Activated T-cell treated with anti-CD3 and anti-CD28 coated beads, Interleukin-2, amount 50 U/mL, for 72 hours (primary cell): ENCODE data around the gene RARA. TPM values are rescaled to one million over a fixed set of nuclear protein-coding genes. Genes with fewer than 3 reads are reported as not detected.

Experiments used
- ATAC-seq, 2 donors: fragments of 150-1000 bp; cut with Tn5 transposase; replicated peaks in 1 of 2; 2 replicates each; pipeline ENCODE4 v1.10.0; 2021; ENCODE audit warnings: moderate library complexity in 2 of 2, mild to moderate bottlenecking in 1 of 2
- DNase-seq, 2 donors: peaks; one replicate each; pipeline ENCODE4 v3.0.0; 2021 to 2022; ENCODE audit warnings: mixed read lengths in 1 of 2
- H3K27ac Mint-ChIP-seq: one replicate; pipeline ENCODE4 v1.8.0; 2022; ENCODE audit warnings: mild to moderate bottlenecking, moderate library complexity, mixed read lengths
- H3K27me3 Mint-ChIP-seq: one replicate; pipeline ENCODE4 v1.8.0; 2022; ENCODE audit warnings: low read depth, mixed read lengths
- H3K36me3 Mint-ChIP-seq, 2 donors: one replicate each; pipeline ENCODE4 v1.8.0; 2022; ENCODE audit warnings: mixed read lengths in 2 of 2, mild to moderate bottlenecking in 1 of 2; ENCODE audit not compliant: insufficient read depth in 2 of 2
- H3K4me1 Mint-ChIP-seq: one replicate; pipeline ENCODE4 v1.8.0; 2022; ENCODE audit warnings: low read depth, mixed read lengths
- H3K4me3 Mint-ChIP-seq, 2 donors: one replicate each; pipeline ENCODE4 v1.8.0; 2022; ENCODE audit warnings: mild to moderate bottlenecking in 2 of 2, mixed read lengths in 2 of 2, moderate library complexity in 2 of 2
- H3K9me3 Mint-ChIP-seq, 2 donors: one replicate each; pipeline ENCODE4 v1.8.0; 2022; ENCODE audit warnings: mixed read lengths in 2 of 2
- total RNA-seq, 2 donors: library from RNA; stranded (reverse); gene quantifications; one replicate each; pipeline ENCODE4 v1.2.3, GENCODE V29; 2022

RARA gene
- total RNA-seq, 2 donors from 2014 or later, result 33.4 to 45.2 TPM

GRCh38 chr17:40349477-40349894 lies 40.5 kb downstream of the RARA start:
- Mint-ChIP-seq H3K27me3 (no peaks in the 10 kb centered on the region), H3K4me3 (no peak overlapping the region), H3K36me3 (no peaks in the 10 kb centered on the region), H3K9me3 (no peaks in the 10 kb centered on the region), H3K27ac (peak overlapping the region; percentile 9), H3K4me1 (peaks cover 49% of the 10 kb centered on the region)
- no peak for DNase-seq
- ATAC-seq, result no peak

GRCh38 chr17:40349895-40350688 lies 41.1 kb downstream of the RARA start:
- Mint-ChIP-seq H3K27ac (no peak overlapping the region), H3K9me3 (no peaks in the 10 kb centered on the region), H3K36me3 (no peaks in the 10 kb centered on the region), H3K4me1 (peaks cover 43% of the 10 kb centered on the region), H3K4me3 (no peak overlapping the region), H3K27me3 (no peaks in the 10 kb centered on the region)
- ATAC-seq, result no peak
- DNase-seq, result no peak

DNA sequence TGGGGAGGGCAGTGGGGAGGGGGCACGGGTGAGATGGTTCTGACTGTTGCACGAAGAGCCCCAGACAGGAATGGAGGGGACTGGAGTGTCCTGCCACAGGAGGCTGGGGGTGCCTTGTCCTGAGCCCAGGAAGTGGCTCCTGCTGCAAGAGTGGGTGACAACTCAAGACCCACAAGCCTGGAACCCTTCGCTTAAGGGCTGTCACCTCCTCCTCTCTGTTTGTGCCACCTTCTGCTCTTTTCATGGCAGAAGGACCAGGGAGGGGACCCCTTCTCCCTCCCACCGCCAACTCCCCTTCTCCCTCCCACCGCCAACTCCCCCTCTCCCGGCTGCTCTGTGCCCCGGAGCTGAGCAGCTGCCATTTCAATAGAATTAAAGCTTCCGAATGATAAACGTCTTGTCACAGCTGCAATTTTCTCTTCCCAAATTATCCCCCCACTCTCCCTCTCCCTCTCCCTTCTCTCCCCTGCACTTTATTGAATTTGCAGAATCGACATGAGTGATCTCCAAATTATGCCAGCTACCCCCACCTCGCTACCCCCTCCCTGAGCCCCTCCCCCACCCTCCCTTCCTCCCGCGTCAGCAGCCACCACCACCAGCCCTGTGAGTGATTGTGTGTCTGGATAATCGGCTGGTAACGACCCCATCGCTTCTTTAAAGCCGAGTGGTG lies 41.8 kb downstream of the RARA start:
- Mint-ChIP-seq H3K27me3 (no peaks in the 10 kb centered on the region), H3K36me3 (no peaks in the 10 kb centered on the region), H3K27ac (no peak overlapping the region), H3K4me3 (no peak overlapping the region), H3K9me3 (no peaks in the 10 kb centered on the region), H3K4me1 (peaks cover 35% of the 10 kb centered on the region)
- ATAC-seq (no peak), DNase-seq (no peak)

- Mint-ChIP-seq H3K4me1 (peaks cover 29% of the 10 kb centered on the region), H3K4me3 (no peak overlapping the region), H3K9me3 (no peaks in the 10 kb centered on the region), H3K36me3 (no peaks in the 10 kb centered on the region), H3K27ac (no peak overlapping the region), H3K27me3 (no peaks in the 10 kb centered on the region)
- no peak for DNase-seq
- no peak for ATAC-seq
These were observed 42.6 kb downstream of the RARA start for GRCh38 chr17:40351359-40352236.

DNA sequence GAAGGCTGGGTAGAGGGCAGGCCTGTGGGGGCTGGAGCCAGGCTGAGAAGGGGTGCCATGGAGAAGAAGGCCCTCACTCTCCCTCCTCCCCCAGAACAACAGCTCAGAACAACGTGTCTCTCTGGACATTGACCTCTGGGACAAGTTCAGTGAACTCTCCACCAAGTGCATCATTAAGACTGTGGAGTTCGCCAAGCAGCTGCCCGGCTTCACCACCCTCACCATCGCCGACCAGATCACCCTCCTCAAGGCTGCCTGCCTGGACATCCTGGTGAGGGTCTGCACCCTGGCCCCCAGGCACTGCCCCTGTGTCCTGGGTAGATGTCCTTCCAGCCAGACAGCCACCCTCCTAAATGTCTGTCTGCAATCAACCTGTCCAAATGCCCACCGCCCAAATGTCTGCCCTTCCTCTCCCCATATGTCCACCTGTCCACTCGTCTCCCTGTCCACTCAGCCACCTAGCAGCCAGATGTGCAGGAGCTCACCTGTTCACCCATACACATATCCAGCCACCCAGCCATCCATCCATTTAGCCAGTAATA lies 43.3 kb downstream of the RARA start:
- H3K27me3 Mint-ChIP-seq, result no peaks in the 10 kb centered on the region
- H3K36me3 Mint-ChIP-seq, result no peaks in the 10 kb centered on the region
- peaks cover 23% of the 10 kb centered on the region for H3K4me1 Mint-ChIP-seq
- H3K4me3 Mint-ChIP-seq, result no peak overlapping the region
- DNase-seq, result no peak
- no peak for ATAC-seq
- H3K27ac Mint-ChIP-seq, result peak overlapping the region; percentile 1
- H3K9me3 Mint-ChIP-seq, result no peaks in the 10 kb centered on the region

DNA sequence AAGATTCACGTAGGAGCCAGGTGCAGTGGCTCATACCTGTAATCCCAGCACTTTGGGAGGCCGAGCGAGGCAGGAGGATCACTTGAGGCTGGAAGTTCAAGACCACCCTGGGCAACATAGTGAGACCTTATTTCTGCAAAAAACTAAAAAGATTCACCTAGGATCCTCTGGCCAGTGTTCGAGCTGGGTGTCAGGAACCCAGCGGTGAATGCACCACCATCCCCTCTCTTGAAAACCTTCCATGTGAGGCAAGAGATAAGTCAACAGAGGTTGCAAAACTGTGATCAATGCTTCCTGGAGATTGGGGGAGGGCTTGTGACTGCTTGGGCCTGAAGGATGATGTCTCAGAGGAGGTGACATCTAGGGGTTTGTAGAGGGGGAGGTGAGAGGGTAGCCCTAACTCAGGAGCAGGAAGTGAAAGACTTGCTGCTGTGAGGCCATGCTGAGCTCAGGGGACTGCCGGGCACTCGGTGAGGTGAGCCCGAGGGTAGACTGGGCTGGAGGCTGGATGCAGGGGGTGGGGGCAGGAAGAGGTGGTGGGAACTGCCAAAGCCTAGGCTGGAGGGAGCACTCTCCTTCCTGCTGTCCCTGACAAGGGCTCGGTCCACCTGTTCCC lies 43.9 kb downstream of the RARA start:
- Mint-ChIP-seq H3K27ac (peak overlapping the region; percentile 1), H3K9me3 (no peaks in the 10 kb centered on the region), H3K27me3 (no peaks in the 10 kb centered on the region), H3K4me1 (peaks cover 17% of the 10 kb centered on the region), H3K4me3 (peak overlapping the region in 1 of 2 donors; percentile 21), H3K36me3 (no peaks in the 10 kb centered on the region)
- DNase-seq, result no peak
- ATAC-seq, result peak; percentile 30 to 71

- H3K27ac Mint-ChIP-seq, result no peak overlapping the region
- DNase-seq, result no peak
- no peaks in the 10 kb centered on the region for H3K27me3 Mint-ChIP-seq
- no peaks in the 10 kb centered on the region for H3K36me3 Mint-ChIP-seq
- peak in 1 of 2 donors; percentile 4 for ATAC-seq
- H3K4me1 Mint-ChIP-seq, result peaks cover 26% of the 10 kb centered on the region
- H3K4me3 Mint-ChIP-seq, result no peak overlapping the region
- no peaks in the 10 kb centered on the region for H3K9me3 Mint-ChIP-seq
These were observed 45.5 kb downstream of the RARA start for GRCh38 chr17:40354221-40355122.

DNA sequence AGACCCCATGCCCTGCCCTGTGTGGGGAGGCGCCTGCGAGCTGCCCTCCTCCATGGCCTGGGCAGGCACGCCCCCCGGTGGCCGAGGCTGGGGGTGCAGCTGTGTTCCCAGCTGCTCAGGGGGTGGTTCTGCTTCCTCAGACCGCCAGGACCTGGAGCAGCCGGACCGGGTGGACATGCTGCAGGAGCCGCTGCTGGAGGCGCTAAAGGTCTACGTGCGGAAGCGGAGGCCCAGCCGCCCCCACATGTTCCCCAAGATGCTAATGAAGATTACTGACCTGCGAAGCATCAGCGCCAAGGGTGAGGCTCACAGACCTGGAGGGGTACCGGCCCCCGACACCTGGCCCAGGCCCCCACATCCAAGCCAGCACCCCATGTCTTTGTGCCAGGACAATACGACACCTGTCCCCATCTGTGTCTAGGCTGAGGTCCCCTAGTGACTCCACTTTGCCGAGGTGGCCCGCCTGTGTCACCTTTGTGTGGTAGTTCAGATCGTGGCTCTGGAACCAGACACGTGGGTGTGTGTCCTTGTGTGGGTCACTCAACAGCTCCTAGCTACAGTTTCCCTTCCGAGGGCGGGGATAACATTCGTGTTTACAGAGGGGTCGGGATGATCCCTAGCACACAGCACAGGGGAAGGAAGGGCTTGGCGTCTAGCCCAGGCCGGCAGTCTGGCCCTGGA lies 46.3 kb downstream of the RARA start:
- H3K27ac Mint-ChIP-seq, result no peak overlapping the region
- H3K27me3 Mint-ChIP-seq, result peaks cover under 1% of the 10 kb centered on the region
- DNase-seq, result peak; percentile 80 to 88
- H3K4me3 Mint-ChIP-seq, result no peak overlapping the region
- peak; percentile 70 to 80 for ATAC-seq
- H3K36me3 Mint-ChIP-seq, result no peaks in the 10 kb centered on the region
- no peaks in the 10 kb centered on the region for H3K9me3 Mint-ChIP-seq
- peaks cover 26% of the 10 kb centered on the region for H3K4me1 Mint-ChIP-seq

DNA sequence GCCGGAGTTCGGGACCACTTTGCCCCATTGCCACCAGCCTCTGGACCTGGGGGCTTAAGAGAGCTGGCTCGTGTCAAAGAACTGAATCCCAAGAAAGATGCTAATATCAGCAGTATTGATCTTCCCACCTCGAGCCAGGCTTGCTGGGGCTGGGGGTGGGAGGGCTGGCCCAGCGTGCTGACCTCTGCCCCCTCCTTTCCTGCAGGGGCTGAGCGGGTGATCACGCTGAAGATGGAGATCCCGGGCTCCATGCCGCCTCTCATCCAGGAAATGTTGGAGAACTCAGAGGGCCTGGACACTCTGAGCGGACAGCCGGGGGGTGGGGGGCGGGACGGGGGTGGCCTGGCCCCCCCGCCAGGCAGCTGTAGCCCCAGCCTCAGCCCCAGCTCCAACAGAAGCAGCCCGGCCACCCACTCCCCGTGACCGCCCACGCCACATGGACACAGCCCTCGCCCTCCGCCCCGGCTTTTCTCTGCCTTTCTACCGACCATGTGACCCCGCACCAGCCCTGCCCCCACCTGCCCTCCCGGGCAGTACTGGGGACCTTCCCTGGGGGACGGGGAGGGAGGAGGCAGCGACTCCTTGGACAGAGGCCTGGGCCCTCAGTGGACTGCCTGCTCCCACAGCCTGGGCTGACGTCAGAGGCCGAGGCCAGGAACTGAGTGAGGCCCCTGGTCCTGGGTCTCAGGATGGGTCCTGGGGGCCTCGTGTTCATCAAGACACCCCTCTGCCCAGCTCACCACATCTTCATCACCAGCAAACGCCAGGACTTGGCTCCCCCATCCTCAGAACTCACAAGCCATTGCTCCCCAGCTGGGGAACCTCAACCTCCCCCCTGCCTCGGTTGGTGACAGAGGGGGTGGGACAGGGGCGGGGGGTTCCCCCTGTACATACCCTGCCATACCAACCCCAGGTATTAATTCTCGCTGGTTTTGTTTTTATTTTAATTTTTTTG lies 47.1 kb downstream of the RARA start:
- H3K4me1 Mint-ChIP-seq, result peaks cover 30% of the 10 kb centered on the region
- H3K27ac Mint-ChIP-seq, result no peak overlapping the region
- H3K36me3 Mint-ChIP-seq, result no peaks in the 10 kb centered on the region
- H3K27me3 Mint-ChIP-seq, result peaks cover 9% of the 10 kb centered on the region
- H3K9me3 Mint-ChIP-seq, result no peaks in the 10 kb centered on the region
- no peak overlapping the region for H3K4me3 Mint-ChIP-seq
- ATAC-seq, result no peak
- DNase-seq, result no peak

GRCh38 chr17:40356990-40357881 lies 48.3 kb downstream of the RARA start:
- ATAC-seq, result no peak
- no peak for DNase-seq
- peaks cover 14% of the 10 kb centered on the region for H3K27me3 Mint-ChIP-seq
- no peaks in the 10 kb centered on the region for H3K9me3 Mint-ChIP-seq
- H3K36me3 Mint-ChIP-seq, result no peaks in the 10 kb centered on the region
- no peak overlapping the region for H3K27ac Mint-ChIP-seq
- no peak overlapping the region for H3K4me3 Mint-ChIP-seq
- peaks cover 33% of the 10 kb centered on the region for H3K4me1 Mint-ChIP-seq
